GM18526 (cell line): ENCODE data around the gene LRIT3.

Experiments used
- POLR2A ChIP-seq: IDR thresholded peaks from 3 replicates; pipeline ENCODE4 v1.6.1; 2011; ENCODE audit not compliant: insufficient read length; ENCODE audit errors: extremely low read depth

LRIT3 gene

DNA sequence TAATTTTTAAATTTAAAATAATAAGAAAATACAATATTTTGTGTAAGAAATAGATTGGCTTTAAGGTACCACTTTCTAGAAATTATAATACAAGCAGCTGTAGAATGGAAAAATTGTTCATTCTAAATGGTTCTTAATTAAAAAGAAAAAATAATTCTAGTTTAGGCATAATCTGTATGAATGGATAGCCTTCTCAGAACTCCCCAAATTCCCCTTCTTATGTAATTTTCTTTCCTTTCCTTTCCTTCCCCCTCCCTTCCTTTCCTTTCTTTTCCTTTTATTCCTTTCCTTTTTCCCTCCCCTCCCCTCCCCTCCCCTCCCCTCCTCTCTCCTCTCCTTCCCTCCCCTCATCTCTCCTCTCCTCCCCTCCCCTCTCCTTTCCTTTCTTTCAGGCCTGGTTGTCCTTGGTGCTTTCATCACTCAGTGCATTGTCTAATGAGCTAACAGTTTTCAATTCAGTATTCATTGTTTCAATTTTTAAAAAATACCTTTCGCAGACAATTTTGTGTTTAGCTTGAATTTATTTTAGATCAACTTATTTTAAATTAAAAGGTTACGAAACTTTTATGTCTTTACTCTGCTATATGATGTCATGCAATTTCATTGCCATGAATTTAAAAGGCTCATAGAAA lies 28.8 kb downstream of the LRIT3 start:
- no peak for TF ChIP-seq POLR2A

DNA sequence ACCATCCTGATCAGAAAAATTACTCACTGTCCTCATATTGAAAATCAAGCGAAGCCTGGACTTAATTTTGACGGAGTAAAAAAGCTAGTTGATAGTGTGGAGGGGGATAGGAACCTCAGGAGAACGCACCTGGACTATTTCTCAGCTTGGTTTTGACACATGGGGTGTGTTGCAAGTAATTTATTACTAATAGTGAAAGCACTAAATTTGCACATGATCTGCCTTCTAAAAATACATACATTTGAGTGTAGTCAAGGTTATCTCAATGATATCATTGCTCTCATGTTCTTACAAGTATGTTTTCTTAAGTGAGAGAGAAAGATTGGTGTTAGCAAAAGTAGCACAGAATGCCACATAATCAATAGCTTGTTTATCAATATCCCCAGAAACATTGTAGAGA lies 29.5 kb downstream of the LRIT3 start:
- no peak for TF ChIP-seq POLR2A

DNA sequence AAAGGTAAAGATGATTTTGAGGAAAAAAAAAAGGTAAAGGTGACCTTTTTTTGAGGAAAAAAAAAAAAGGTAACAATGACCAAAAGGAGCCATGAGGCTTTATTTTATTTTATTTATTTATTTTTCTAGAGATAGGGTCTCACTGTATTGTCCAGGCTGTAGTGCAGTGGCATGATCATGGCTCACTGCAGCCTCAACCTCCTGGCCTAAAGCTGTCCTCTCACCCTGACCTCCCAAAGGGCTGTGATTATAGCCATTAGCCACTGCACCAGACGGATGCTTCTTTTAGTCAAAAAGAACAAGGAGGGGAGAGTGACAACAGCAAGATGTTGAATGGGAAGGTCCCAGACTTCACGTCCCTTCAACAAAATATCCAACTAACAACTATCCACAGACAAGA lies 30.4 kb downstream of the LRIT3 start:
- TF ChIP-seq POLR2A = no peak

GRCh38 chr4:109879081-109879480 lies 31.2 kb downstream of the LRIT3 start:
- no peak for TF ChIP-seq POLR2A

DNA sequence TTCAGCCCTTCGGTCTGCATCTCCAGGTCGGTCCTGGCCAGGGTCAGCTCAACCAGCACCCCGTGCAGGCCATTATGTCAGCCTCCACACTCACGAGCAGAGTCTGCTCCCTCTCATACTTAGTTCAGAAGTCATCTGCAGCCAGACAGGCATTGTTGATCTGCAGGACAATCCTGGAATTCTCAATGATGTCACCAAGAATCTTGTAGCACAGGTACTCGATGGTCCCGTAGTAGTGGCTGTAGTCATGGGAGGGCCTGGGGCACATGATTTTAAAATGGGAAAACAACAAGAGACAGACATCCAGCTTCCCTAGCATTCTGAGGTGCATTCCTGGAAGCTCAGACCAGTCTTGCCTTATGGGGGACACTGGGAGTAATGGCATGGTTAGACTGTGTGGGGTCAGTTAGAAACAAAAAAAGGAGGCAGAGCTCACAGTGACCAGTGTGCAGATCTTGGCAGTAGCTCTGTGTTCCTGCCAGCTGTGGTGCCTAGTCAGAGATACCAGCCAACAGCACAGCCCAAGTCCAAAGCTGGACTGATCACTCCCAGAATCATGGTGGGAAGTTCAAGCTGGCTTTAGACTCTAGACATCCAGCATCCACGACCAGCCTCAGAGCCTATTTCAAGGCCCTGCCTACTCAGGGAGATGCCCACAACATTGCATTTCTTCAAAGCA lies 31.9 kb downstream of the LRIT3 start:
- TF ChIP-seq POLR2A = no peak

- TF ChIP-seq POLR2A = no peak
These were observed 38.4 kb downstream of the LRIT3 start for GRCh38 chr4:109886303-109886702.

GRCh38 chr4:109887071-109887470 lies 39.2 kb downstream of the LRIT3 start:
- TF ChIP-seq POLR2A = no peak

- TF ChIP-seq POLR2A = no peak
These were observed 42.2 kb downstream of the LRIT3 start for GRCh38 chr4:109890076-109890475.

- no peak for TF ChIP-seq POLR2A
These were observed 54.8 kb downstream of the LRIT3 start for GRCh38 chr4:109902559-109903251.

DNA sequence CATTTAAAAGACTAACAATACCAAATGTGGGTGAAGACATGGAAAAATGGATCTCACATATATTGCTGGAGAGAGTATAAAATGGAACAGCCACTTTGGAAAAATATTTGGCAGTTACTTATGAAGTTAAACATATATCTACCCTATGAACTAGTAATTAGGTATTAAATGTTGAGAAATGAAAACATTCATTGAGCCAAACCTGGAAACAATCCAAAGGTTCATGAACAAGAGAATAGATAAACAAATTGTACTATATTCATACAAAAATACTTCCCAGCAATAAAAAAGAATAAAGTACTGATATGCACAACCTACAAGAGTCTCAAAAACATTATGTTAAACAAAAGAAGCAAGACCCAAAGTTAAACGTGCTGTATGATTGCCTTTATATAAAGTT lies 60.8 kb downstream of the LRIT3 start:
- no peak for TF ChIP-seq POLR2A

DNA sequence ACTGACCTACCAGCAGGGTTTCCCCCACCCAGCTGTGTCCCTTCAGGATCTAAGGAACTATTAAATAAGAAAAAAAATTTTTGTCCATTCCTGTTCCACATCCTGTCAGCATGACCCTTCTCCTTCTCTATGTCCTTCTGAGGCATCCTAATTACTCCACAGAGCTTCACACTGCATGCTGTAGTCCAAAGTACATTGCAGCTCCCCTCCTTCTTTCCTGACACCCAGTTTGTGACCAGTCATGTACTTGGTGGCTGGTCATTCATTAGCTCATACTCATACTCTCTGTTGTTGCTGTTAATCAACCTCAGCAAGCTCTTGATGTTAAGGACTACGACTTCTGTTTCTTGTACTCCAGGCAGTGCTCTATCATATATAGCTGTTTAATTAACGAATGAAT lies 62.3 kb downstream of the LRIT3 start:
- no peak for TF ChIP-seq POLR2A

- no peak for TF ChIP-seq POLR2A
These were observed 65.0 kb downstream of the LRIT3 start, which contains the start of gene EGF for GRCh38 chr4:109912706-109913595. EGF (plus strand) TSS chr4:109912883; CDS start chr4:109913336, 453 bp downstream.

DNA sequence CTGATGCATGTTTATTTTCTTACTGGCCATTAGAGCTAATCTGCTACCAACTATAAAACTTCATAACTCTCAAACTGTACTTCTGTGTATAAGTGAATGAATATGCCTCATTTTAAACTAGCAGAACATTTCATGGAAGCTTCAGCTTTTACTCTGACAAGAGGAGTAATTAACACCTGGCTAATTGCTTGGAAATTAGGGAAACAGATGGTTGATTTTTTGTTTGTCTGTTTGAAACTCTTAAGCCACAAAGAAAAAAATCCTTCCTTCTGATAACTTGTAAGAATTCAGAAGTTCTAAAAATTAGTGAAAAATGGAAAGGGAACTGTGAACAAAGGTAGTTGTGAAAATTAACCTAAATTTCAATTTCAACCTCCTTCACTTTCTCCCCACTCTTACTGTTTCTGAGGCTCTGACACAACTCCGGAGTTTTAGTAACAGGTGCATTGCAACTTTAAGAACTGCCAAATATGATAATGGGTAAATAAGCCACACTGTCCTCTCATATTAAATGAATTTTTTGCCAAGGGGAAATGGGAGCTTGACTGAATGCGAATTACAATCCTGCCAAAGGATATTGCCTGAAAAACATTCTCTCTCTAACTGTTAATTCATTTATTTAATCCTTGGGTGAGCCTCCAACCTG lies 65.8 kb downstream of the LRIT3 start:
- TF ChIP-seq POLR2A = no peak

DNA sequence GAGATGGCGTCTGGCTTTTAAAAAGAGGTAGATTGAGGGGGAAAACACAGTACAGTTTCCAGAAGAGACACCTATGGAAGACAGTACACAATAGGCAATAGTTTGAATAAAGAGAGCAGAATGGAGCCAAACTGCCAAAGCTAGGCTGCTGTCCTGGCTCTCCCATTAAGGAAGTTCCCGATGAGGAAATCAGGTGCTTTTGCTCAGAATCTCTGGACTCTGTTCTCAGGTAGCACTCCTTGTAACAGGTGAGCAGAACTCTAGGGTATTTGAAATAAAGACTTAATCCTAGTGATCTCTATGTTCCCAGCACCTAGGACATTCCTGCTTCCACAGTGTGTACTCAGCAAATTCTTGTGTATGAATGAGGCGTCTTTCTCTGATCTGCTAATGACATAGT lies 66.4 kb downstream of the LRIT3 start:
- TF ChIP-seq POLR2A = no peak
